GM12872 (cell line): ENCODE results near the gene HLA-DQA2.

Experiments used
- TF ChIP-seq, protein P1 (sequence below): IDR thresholded peaks from 3 replicates; pipeline ENCODE4 v1.5.1; 2011; ENCODE audit warnings: low read depth, mild to moderate bottlenecking, low read length, moderate library complexity; ENCODE audit not compliant: insufficient read depth

HLA-DQA2 gene

DNA sequence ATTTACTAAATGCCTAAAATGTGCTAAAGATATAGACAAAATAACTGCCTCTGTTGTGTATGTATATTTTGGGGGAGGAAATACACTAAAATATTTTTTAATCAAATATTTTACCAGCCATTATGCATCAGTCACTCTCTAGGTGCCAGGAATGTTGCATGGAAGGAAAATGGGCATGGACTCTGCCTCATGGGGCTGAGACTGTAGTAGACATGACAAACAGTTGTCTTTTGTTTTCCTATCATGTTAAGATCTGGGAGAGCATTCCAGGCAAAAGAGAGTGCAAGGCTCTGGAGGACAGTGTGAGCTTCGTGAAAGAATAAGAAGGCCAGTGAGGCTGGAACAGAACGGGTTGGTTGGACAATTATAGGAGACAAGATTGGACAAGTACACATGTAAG lies 49.1 kb downstream of the HLA-DQA2 start:
- TF ChIP-seq, protein P1, sequence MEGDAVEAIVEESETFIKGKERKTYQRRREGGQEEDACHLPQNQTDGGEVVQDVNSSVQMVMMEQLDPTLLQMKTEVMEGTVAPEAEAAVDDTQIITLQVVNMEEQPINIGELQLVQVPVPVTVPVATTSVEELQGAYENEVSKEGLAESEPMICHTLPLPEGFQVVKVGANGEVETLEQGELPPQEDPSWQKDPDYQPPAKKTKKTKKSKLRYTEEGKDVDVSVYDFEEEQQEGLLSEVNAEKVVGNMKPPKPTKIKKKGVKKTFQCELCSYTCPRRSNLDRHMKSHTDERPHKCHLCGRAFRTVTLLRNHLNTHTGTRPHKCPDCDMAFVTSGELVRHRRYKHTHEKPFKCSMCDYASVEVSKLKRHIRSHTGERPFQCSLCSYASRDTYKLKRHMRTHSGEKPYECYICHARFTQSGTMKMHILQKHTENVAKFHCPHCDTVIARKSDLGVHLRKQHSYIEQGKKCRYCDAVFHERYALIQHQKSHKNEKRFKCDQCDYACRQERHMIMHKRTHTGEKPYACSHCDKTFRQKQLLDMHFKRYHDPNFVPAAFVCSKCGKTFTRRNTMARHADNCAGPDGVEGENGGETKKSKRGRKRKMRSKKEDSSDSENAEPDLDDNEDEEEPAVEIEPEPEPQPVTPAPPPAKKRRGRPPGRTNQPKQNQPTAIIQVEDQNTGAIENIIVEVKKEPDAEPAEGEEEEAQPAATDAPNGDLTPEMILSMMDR: no peak

DNA sequence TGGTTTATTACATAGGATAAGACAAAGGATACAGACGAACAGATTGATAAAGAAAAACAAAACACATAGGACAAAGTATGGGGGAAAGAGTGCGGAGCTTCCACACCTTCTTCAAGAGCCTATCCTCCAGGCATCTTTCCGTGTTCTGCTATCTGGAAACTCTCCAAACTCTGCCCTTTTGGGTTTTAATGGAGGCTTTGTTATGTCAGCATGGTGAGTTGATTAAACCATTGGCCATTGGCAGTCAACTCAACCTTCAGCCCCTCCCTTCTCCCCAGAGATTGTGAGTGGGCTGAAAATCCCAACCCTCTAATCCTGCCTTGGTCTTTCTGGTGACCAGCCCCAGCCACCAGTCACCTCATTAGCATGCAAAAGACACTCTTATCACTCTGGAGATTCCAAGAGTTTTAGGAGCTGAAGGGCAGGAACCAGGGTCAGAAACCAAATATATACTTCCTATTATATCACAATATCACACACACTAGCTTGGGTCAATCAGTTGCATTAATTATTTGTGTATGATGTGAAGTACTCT lies 51.8 kb downstream of the HLA-DQA2 start:
- TF ChIP-seq, protein P1: no peak

DNA sequence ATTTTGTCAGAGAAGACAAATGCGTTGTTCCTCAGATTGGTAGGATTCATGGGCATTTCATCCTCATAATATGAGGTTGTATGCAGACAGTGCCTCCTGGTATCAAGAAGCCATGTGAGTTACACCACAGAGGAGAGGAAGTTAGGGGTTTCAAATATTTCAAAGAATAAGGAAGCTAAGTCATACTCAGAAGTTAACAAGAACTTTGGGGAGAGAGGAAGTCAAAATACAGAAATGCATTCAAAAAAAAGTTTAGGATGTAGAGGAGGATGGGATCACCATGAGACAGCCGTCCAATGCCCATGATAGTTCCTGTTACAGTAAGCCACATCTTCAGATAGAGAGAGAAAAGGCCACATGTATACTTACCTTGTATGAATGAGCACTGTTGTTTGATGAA lies 53.3 kb downstream of the HLA-DQA2 start:
- TF ChIP-seq, protein P1: no peak
